ENCODE results near the gene EPS8L3.

Gene EPS8L3

GRCh38 chr1:109762821-109763645 lies 690 bp downstream of the EPS8L3 start:
- no peaks in the 10 kb centered on the region for H3K36me3 ChIP-seq
- no peaks in the 10 kb centered on the region for H3K27me3 ChIP-seq
- peak overlapping the region; percentile 46 for H3K27ac ChIP-seq
- no peak for TF ChIP-seq CTCF (IDR thresholded peaks at IDR 0.05)
- no peaks in the 10 kb centered on the region for H3K9me3 ChIP-seq
- H3K4me3 ChIP-seq (ENCODE audit: low read depth in 1 of 2, low read length in 1 of 2) = peak overlapping the region in 1 of 2 experiments; percentile 14
- peaks cover 13 to 15% of the 10 kb centered on the region in 2 experiments for H3K4me1 ChIP-seq (ENCODE audit: control insufficient read depth in 1 of 2, insufficient read depth in 1 of 2, low read depth in 1 of 2, low read length in 1 of 2)

- Histone ChIP-seq H3K9me3 (no peaks in the 10 kb centered on the region), H3K4me1 (ENCODE audit: control insufficient read depth in 1 of 2, insufficient read depth in 1 of 2, low read depth in 1 of 2, low read length in 1 of 2) (peaks cover 13 to 15% of the 10 kb centered on the region in 2 experiments), H3K36me3 (no peaks in the 10 kb centered on the region), H3K27ac (peak overlapping the region; percentile 6), H3K4me3 (ENCODE audit: low read depth in 1 of 2, low read length in 1 of 2) (no peak overlapping the region), H3K27me3 (no peaks in the 10 kb centered on the region)
- no peak for TF ChIP-seq CTCF (IDR thresholded peaks at IDR 0.05)
Measured at GRCh38 chr1:109762039-109762585, 1.6 kb downstream of the EPS8L3 start.

DNA sequence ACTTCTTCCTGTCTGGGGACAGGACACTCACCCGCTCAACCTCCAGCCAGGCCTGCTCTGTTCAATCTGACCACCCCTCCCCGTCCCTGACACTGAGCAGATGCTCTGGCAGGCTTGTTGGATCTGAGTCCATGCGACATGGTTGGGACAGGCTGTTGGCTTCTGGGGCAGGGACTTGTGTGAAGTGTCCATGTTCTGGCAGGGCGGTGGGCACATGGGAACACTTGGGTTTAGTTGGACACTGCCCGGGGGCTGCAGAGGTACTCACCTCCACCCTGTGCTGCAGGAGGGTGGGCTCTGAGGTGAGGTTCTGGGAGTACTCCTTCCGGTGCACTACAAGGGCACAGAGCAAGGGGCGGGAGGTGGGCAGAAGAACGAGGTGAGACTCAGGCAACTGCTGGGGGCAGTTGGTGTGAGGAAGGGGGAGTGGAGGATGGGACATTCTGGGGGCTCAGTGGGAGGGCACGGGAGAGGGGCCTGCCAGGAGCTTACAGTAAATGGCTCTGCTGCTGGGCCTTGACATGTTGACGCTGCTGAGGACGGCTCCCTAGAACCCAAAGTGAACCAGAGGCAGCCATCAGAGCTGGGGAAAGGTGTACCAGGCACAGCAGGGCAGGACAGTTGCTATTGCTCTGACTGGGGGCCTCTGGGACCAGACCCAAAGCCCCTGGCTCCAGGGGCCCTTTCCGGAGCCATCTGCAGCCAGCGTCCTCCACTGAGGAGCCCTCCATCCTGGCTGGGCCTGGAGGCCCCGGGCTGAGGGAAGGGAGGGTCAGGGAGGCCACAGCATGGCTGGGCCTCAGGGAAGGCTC lies 2.3 kb downstream of the EPS8L3 start:
- H3K27me3 ChIP-seq = no peaks in the 10 kb centered on the region
- peaks cover 13 to 15% of the 10 kb centered on the region in 2 experiments for H3K4me1 ChIP-seq (ENCODE audit: control insufficient read depth in 1 of 2, insufficient read depth in 1 of 2, low read depth in 1 of 2, low read length in 1 of 2)
- H3K27ac ChIP-seq = peak overlapping the region; percentile 6
- H3K9me3 ChIP-seq = no peaks in the 10 kb centered on the region
- TF ChIP-seq CTCF (IDR thresholded peaks at IDR 0.05) = no peak
- H3K4me3 ChIP-seq (ENCODE audit: low read depth in 1 of 2, low read length in 1 of 2) = no peak overlapping the region
- no peaks in the 10 kb centered on the region for H3K36me3 ChIP-seq

GRCh38 chr1:109760581-109761226 lies 3.0 kb downstream of the EPS8L3 start:
- Histone ChIP-seq H3K4me3 (ENCODE audit: low read depth in 1 of 2, low read length in 1 of 2) (no peak overlapping the region), H3K27ac (no peak overlapping the region), H3K36me3 (no peaks in the 10 kb centered on the region), H3K27me3 (no peaks in the 10 kb centered on the region), H3K4me1 (ENCODE audit: control insufficient read depth in 1 of 2, insufficient read depth in 1 of 2, low read depth in 1 of 2, low read length in 1 of 2) (peaks cover 13 to 15% of the 10 kb centered on the region in 2 experiments), H3K9me3 (no peaks in the 10 kb centered on the region)
- no peak for TF ChIP-seq CTCF (IDR thresholded peaks at IDR 0.05)
